Measurements from ENCODE around the gene ELMO1.

Gene ELMO1

DNA sequence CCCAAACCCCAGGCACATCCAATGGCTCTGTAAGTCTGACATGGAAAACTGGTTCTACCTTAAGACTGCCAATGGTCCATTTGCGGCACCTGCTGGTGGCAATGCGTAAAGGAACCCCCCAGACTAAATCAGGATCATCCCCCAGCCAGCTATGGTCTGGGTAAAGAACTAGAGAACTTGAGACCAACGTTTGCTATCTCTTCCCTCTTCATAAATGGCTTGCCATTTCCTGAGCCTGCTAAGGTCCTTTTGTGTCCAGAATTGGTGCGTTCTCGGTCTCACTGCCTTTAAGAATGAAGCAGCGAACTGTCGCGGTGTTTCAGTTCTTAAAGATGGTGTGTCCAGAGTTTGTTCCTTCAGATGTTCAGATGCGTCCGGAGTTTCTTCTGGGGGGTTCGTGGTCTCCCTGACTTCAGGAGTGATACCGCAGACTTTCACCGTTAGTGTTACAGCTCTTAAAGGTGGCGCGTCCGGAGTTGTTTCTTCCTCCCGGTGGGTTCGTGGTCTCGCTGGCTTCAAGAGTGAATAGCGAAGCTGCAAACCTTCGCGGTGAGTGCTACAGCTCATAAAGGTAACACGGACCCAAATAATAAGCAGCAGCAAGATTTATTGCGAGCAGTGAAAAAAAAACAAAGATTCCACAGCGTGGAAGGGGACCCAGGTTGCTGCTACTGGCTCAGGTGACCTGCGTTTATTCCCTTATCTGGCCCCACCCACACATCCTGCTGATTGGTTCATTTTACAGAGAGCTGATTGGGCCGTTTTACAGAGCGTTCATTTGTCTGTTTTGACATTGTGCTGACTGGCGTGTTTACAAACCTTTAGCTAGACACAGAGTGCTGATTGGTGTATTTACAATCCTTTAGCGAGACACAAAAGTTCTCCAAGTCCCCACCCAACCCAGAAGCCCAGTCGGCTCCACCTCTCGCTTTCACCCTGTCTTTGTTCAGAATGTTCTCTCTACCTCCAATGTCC, 95.4 kb downstream of the ELMO1 start:
- ATAC-seq (ENCODE audit: insufficient read depth, low read depth) (peak; percentile 89), DNase-seq (peak; percentile 72)
- H3K4me2 ChIP-seq (ENCODE audit: insufficient read depth, low read length) = peak overlapping the region; percentile 97

DNA sequence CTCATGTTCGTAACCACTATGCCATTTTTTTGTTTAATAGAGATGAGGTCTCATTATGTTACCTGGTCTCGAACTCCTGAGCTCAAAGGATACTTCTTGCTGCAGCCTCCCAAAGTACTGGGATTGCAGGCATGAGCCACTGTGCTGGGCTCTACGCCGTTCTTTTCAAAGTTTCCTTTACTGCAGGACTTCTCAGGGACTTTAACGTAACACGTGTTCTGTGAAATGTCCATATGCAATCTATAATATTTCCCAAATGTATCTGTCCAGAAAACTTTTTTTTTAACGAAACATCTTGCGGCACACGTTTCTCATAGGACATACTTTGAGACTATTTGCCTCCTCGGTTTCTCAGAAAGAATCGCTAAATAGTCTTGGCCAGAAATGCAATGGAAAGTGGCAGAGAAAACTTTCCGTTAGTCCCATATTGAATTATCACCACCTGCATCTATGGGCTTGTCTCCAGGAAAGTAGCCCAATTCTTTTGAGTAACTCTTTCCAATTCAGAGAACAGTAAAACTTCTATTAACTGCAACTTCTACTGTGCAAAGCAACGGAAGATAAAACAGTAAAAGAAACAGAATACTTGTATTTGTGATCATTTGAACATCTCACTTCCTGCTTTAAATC, 96.3 kb downstream of the ELMO1 start:
- Histone ChIP-seq H3K4me2 (ENCODE audit: insufficient read depth, low read length) (peak overlapping the region; percentile 97), H3K27ac (ENCODE audit: low read length) (no peak overlapping the region), H3K9me3 (ENCODE audit: insufficient read depth, low read length, severe bottlenecking) (no peaks in the 10 kb centered on the region), H3K36me3 (ENCODE audit: insufficient read depth, low read length) (no peaks in the 10 kb centered on the region), H3K27me3 (ENCODE audit: insufficient read depth, low read length, poor library complexity) (no peaks in the 10 kb centered on the region), H3K4me3 (ENCODE audit: low read depth in 1 of 2, low read length in 2 of 2) (peak overlapping the region in 1 of 2 experiments; percentile 71; a peak in 2 of 4 replicates), H4K20me1 (ENCODE audit: insufficient read depth, low read length) (no peaks in the 10 kb centered on the region), H3K9ac (ENCODE audit: low read depth, low read length) (peak overlapping the region; percentile 42; the same call in 1 of the 2 replicates), H3K79me2 (ENCODE audit: insufficient read depth, low read length) (no peaks in the 10 kb centered on the region), H3K4me1 (ENCODE audit: insufficient read depth, low read length) (peaks cover 28% of the 10 kb centered on the region), H2AFZ (ENCODE audit: low read depth, low read length) (peak overlapping the region; percentile 83)
- ATAC-seq (ENCODE audit: insufficient read depth, low read depth) (no peak), DNase-seq (no peak)
- TF ChIP-seq EZH2 (IDR thresholded peaks at IDR 0.05; ENCODE audit: borderline replicate concordance, low read depth, low read length, severe bottlenecking) = no peak
- TF ChIP-seq, protein P1, sequence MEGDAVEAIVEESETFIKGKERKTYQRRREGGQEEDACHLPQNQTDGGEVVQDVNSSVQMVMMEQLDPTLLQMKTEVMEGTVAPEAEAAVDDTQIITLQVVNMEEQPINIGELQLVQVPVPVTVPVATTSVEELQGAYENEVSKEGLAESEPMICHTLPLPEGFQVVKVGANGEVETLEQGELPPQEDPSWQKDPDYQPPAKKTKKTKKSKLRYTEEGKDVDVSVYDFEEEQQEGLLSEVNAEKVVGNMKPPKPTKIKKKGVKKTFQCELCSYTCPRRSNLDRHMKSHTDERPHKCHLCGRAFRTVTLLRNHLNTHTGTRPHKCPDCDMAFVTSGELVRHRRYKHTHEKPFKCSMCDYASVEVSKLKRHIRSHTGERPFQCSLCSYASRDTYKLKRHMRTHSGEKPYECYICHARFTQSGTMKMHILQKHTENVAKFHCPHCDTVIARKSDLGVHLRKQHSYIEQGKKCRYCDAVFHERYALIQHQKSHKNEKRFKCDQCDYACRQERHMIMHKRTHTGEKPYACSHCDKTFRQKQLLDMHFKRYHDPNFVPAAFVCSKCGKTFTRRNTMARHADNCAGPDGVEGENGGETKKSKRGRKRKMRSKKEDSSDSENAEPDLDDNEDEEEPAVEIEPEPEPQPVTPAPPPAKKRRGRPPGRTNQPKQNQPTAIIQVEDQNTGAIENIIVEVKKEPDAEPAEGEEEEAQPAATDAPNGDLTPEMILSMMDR (IDR thresholded peaks at IDR 0.05; ENCODE audit: borderline replicate concordance, extremely low read depth, low read length, poor library complexity, severe bottlenecking) = no peak

More for the DNA sequence above, 95.4 kb downstream of the ELMO1 start:
- no peak for TF ChIP-seq EZH2 (IDR thresholded peaks at IDR 0.05; ENCODE audit: borderline replicate concordance, low read depth, low read length, severe bottlenecking)
- TF ChIP-seq, protein P1 (IDR thresholded peaks at IDR 0.05; ENCODE audit: borderline replicate concordance, extremely low read depth, low read length, poor library complexity, severe bottlenecking) = peak; percentile 96
- Histone ChIP-seq H4K20me1 (ENCODE audit: insufficient read depth, low read length) (no peaks in the 10 kb centered on the region), H3K79me2 (ENCODE audit: insufficient read depth, low read length) (no peaks in the 10 kb centered on the region), H3K4me3 (ENCODE audit: low read depth in 1 of 2, low read length in 2 of 2) (peak overlapping the region; percentile 13 to 71; a peak in 3 of 4 replicates), H3K27ac (ENCODE audit: low read length) (peak overlapping the region; percentile 49; the same call in 1 of the 2 replicates), H3K9me3 (ENCODE audit: insufficient read depth, low read length, severe bottlenecking) (no peaks in the 10 kb centered on the region), H2AFZ (ENCODE audit: low read depth, low read length) (peak overlapping the region; percentile 83), H3K27me3 (ENCODE audit: insufficient read depth, low read length, poor library complexity) (no peaks in the 10 kb centered on the region), H3K4me1 (ENCODE audit: insufficient read depth, low read length) (peaks cover 28% of the 10 kb centered on the region), H3K9ac (ENCODE audit: low read depth, low read length) (peak overlapping the region; percentile 42), H3K36me3 (ENCODE audit: insufficient read depth, low read length) (no peaks in the 10 kb centered on the region)

DNA sequence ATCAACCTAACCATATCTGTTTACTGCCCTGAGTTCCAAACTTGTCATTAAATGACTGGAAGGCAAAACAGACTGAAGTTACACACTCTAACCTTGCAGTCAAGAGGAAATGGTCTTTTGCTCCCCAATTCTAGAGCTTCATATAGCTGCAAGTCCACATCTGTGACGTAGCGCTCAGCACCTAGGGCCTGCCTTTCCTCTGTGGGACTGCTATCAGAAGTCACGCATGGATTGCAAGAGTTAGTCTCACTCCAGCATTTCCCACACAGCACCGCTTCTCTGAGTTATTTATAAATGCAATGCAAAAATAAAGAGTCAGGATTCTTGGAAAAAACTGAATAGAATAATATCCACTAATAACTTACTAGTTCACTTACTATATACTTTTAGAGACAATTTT, 96.9 kb downstream of the ELMO1 start:
- Histone ChIP-seq H2AFZ (ENCODE audit: low read depth, low read length) (no peak overlapping the region), H3K4me3 (ENCODE audit: low read depth in 1 of 2, low read length in 2 of 2) (no peak overlapping the region), H3K79me2 (ENCODE audit: insufficient read depth, low read length) (no peaks in the 10 kb centered on the region), H4K20me1 (ENCODE audit: insufficient read depth, low read length) (no peaks in the 10 kb centered on the region), H3K27ac (ENCODE audit: low read length) (no peak overlapping the region), H3K36me3 (ENCODE audit: insufficient read depth, low read length) (no peaks in the 10 kb centered on the region), H3K4me1 (ENCODE audit: insufficient read depth, low read length) (peaks cover 28% of the 10 kb centered on the region), H3K9me3 (ENCODE audit: insufficient read depth, low read length, severe bottlenecking) (no peaks in the 10 kb centered on the region), H3K4me2 (ENCODE audit: insufficient read depth, low read length) (no peak overlapping the region), H3K27me3 (ENCODE audit: insufficient read depth, low read length, poor library complexity) (no peaks in the 10 kb centered on the region), H3K9ac (ENCODE audit: low read depth, low read length) (no peak overlapping the region)
- DNase-seq = no peak
- no peak for ATAC-seq (ENCODE audit: insufficient read depth, low read depth)
- TF ChIP-seq, protein P1 (IDR thresholded peaks at IDR 0.05; ENCODE audit: borderline replicate concordance, extremely low read depth, low read length, poor library complexity, severe bottlenecking) = no peak
- no peak for TF ChIP-seq EZH2 (IDR thresholded peaks at IDR 0.05; ENCODE audit: borderline replicate concordance, low read depth, low read length, severe bottlenecking)

All from DND-41 (cell line).